ENCODE results near the gene SGCA. TPM values are rescaled to one million over a fixed set of nuclear protein-coding genes. Genes with fewer than 3 reads are reported as not detected.
A peak's percentile ranks its signal among the peaks of the same experiment; 100 is the strongest.

Gene SGCA
- total RNA-seq, 1 donor from 2014 or later, result not detected

- no peak for DNase-seq (ENCODE audit: low read depth)
- peak; percentile 13 for TF ChIP-seq CTCF (IDR thresholded peaks at IDR 0.05; ENCODE audit: insufficient read depth, low read length, poor library complexity, severe bottlenecking)
- Histone ChIP-seq H3K36me3 (ENCODE audit: control insufficient read depth, insufficient read depth, low read length) (peaks cover 3% of the 10 kb centered on the region), H3K4me3 (ENCODE audit: low read depth, low read length) (no peak overlapping the region), H3K27me3 (ENCODE audit: control insufficient read depth, insufficient read depth, low read length) (no peaks in the 10 kb centered on the region)
Observed at GRCh38 chr17:50184064-50184463, 18.3 kb downstream of the SGCA start.

DNA sequence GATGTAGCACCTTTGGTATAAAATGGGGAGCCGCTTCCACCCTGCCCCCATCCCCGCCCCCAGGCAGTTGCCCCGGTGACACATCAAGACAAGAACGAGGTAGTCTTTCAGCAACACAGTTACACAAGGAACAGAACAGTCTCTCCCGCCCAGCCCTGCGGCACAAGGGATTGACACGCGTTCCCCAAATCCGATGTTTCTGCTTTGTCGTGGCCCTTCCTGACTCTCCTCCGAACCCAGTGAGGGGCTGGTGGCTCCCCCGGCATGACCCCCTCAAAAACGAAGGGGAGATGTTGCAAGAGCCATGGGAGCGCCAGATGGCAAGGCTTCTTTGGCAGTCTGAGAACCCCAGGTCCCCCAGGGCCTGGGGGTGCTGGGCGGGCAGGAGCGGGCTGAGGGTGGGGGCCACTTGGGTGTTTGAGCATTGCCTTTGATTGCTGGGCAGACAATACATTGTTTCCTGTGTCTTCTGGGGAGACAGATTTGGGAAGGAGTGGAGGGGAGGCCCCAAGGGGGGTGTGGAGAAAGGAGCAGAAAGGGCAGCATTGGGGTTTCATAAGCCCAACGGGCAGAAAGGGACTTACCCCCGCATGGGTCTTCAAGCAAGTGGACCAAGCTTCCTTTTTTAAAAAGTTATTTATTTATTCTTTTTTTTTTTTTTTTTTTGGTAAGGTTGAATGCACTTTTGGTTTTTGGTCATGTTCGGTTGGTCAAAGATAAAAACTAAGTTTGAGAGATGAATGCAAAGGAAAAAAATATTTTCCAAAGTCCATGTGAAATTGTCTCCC lies 19.0 kb downstream of the SGCA start:
- no peak overlapping the region for H3K4me3 ChIP-seq (ENCODE audit: low read depth, low read length)
- peaks cover 3% of the 10 kb centered on the region for H3K36me3 ChIP-seq (ENCODE audit: control insufficient read depth, insufficient read depth, low read length)
- no peaks in the 10 kb centered on the region for H3K27me3 ChIP-seq (ENCODE audit: control insufficient read depth, insufficient read depth, low read length)
- no peak for DNase-seq (ENCODE audit: low read depth)
- no peak for TF ChIP-seq CTCF (IDR thresholded peaks at IDR 0.05; ENCODE audit: insufficient read depth, low read length, poor library complexity, severe bottlenecking)

DNA sequence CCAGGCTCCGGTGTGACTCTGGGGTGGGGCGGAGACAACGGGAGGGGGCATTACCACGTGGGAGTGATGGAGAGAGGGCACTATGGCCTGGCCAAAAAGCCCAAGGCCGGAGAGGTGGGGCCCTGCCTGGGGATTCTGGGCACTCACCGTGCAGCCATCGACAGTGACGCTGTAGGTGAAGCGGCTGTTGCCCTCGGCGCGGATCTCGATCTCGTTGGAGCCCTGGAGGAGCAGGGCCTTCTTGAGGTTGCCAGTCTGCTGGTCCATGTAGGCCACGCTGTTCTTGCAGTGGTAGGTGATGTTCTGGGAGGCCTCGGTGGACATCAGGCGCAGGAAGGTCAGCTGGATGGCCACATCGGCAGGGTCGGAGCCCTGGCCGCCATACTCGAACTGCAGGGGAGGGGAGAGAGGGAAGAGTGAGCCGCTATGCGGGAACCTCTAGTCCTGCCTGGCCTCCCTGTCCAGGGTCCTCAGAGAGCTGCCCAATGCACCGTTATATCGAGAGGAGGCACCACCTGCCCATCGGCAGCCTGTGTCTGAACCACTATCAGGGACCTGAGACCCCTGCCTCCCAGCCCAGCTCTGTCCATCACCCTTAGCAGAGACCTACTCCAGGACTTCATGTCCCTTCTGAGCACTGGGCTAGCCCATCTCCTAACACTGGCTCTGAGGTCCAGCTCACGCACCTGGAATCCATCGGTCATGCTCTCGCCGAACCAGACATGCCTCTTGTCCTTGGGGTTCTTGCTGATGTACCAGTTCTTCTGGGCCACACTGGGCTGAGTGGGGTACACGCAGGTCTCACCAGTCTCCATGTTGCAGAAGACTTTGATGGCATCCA lies 20.0 kb downstream of the SGCA start:
- no peak for DNase-seq (ENCODE audit: low read depth)
- Histone ChIP-seq H3K4me3 (ENCODE audit: low read depth, low read length) (no peak overlapping the region), H3K36me3 (ENCODE audit: control insufficient read depth, insufficient read depth, low read length) (peaks cover 3% of the 10 kb centered on the region), H3K27me3 (ENCODE audit: control insufficient read depth, insufficient read depth, low read length) (no peaks in the 10 kb centered on the region)
- TF ChIP-seq CTCF (IDR thresholded peaks at IDR 0.05; ENCODE audit: insufficient read depth, low read length, poor library complexity, severe bottlenecking), result no peak

- H3K36me3 ChIP-seq (ENCODE audit: control insufficient read depth, insufficient read depth, low read length), result peaks cover 5% of the 10 kb centered on the region
- TF ChIP-seq CTCF (IDR thresholded peaks at IDR 0.05; ENCODE audit: insufficient read depth, low read length, poor library complexity, severe bottlenecking), result no peak
- H3K4me3 ChIP-seq (ENCODE audit: low read depth, low read length), result no peak overlapping the region
- DNase-seq (ENCODE audit: low read depth), result no peak
- no peaks in the 10 kb centered on the region for H3K27me3 ChIP-seq (ENCODE audit: control insufficient read depth, insufficient read depth, low read length)
Observed at GRCh38 chr17:50186661-50187393, 21.0 kb downstream of the SGCA start.

- TF ChIP-seq CTCF (IDR thresholded peaks at IDR 0.05; ENCODE audit: insufficient read depth, low read length, poor library complexity, severe bottlenecking), result no peak
- Histone ChIP-seq H3K27me3 (ENCODE audit: control insufficient read depth, insufficient read depth, low read length) (no peaks in the 10 kb centered on the region), H3K4me3 (ENCODE audit: low read depth, low read length) (no peak overlapping the region), H3K36me3 (ENCODE audit: control insufficient read depth, insufficient read depth, low read length) (peaks cover 10% of the 10 kb centered on the region)
- DNase-seq (ENCODE audit: low read depth), result no peak
Observed at GRCh38 chr17:50187394-50187725, 21.6 kb downstream of the SGCA start.
